Activated CD8-positive, alpha-beta memory T cell treated with anti-CD3 and anti-CD28 coated beads for 4 hours (primary cell): Measurements from ENCODE around the gene TP53RK.

Experiments
- DNase-seq, 2 donors: peaks; one replicate each; pipeline ENCODE4 v3.0.0-alpha.2; 2020; ENCODE audit warnings: low read depth in 2 of 2

TP53RK gene

GRCh38 chr20:46660487-46660886 lies 28.8 kb downstream of the TP53RK start:
- no peak for DNase-seq

DNA sequence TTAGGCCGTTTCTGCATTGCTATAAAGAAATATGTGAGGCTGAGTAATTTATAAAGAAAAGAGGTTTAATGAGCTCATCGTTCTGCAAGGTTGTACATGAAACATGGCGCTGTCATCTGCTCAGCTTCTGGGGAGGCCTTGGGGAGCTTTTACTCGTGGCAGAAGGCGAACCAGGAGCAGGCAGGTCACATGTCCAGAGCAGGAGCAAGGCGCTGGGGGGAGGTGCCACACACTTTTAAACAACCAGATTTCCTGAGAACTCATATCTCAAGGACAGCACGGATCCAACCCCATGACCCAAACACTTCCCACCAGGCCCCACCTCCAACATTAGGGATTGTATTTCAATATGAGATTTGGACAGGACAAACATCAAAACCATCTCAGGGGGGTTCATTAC lies 31.6 kb downstream of the TP53RK start:
- no peak for DNase-seq

GRCh38 chr20:46657137-46657536 lies 32.1 kb downstream of the TP53RK start:
- DNase-seq, result no peak

- DNase-seq, result no peak
Observed at GRCh38 chr20:46652699-46653098, 36.5 kb downstream of the TP53RK start.

DNA sequence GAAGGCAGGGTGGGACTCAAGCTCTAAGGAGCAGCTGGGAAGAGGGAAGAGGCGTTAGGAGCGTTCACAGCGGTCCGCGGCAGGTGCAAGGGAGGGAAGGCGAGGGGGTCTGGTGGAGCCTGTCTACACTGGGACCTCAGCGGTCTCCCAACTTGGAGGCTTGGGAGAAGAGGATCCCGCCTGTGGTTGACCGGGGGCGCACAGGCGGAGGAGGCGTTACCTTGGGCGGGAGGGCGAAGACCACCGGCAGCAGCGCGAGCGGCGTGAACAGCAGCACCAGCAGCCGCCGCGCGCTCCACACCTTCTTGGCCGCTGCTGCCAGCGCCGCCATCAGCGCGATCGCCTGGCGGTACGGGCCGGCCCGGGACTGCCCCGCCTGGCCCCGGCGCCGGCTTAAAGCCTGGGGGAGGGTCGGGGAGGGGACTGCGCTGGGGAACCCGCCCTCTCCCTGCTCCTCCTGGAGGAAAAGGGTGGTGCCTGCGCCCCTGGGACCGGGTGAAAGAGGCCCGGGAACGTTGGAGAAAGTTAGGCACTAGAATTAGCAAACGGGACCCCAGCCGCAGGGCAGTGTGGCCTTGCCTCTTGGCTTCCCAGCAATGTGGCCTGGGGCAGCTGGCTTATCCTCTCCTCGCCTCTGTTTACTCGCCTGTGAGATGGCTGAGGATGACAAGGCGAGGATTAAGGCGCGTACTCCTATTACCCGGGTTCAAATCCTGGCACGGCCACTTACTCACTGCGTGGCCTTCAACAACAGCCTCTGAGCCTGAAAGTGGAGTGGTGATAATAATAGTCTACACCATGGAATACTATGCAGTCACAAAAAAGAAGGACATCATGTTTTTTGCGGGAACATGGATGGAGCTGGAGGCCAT lies 37.9 kb downstream of the TP53RK start, which contains the start of gene SLC13A3:
SLC13A3 (minus strand) TSS at position 369 of the 872 bp plus-strand sequence; CDS start at position 331, 38 bp downstream.
- DNase-seq, result no peak

- DNase-seq, result no peak
Observed at GRCh38 chr20:46650575-46651090, 38.6 kb downstream of the TP53RK start.

GRCh38 chr20:46649965-46650542 lies 39.2 kb downstream of the TP53RK start:
- no peak for DNase-seq

GRCh38 chr20:46649650-46649949 lies 39.6 kb downstream of the TP53RK start:
- DNase-seq, result no peak

DNA sequence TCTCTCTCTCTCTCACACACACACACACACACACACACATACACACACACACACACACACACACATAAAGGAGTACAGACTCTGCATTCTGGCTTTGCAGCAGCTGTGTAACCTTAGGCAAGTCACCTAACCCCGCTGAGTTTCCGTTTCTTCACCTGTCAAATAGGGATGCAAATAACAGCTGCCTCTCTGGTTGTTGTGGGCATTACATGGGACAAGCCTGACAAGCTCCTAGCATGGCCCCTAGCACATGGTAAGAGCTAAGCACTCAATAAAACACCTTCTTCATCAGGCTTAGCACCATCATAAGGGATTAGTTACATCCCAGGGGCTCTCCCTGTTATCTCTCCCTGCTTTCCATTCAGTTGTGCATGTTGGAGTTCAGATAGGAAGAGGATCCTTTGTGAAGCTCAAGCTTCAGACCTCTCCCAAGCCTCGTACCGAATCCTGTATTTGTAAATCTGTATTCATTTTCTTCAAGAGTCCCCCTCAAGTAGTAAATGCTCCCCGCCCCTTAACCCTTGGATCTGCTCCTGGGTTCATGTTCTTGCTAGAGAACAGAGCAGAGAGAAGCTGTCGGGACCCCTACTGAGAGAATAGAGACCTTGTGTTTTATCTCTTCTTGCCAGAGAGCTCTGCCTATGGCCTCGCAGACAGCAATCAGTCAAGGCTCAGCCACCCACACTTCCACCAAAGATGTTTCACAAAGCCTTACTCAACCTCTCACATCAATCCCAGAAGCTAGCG lies 40.2 kb downstream of the TP53RK start:
- DNase-seq, result no peak

GRCh38 chr20:46647469-46647868 lies 41.8 kb downstream of the TP53RK start:
- DNase-seq, result no peak

DNA sequence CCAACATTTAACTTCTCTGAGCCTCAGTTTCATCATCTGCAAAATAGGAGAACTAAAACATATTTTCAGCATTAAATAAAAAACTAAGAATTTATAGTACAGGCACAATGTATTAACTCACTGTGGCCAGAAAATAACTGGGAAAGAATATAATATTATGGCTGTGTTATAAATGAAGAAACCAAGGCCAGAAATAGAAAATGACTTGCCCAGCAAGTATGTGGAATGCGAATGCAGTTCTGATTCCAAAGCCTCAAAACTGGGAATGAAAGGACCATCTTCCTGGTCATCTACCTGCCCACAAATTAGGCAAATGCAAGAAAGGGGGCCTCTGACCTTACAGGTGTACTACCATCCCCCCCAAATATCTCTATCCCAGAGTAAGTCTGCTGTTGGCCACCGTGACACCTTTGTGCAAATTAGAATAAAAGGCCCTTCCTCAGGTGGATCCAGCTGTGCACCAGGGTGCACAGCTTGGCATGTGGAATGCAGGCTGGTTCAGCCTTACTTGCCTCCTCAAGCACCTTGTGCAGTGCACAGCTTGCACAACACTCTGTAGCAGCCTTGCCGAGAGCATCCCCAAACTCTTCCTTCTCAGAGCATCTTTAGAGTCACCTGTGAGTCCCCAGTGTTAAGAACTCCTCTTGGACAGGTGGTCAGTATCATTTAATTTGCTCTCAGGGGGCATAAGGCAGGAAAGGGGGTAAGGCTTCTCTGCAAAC lies 42.4 kb downstream of the TP53RK start:
- DNase-seq, result no peak

GRCh38 chr20:46646122-46646521 lies 43.1 kb downstream of the TP53RK start:
- DNase-seq, result no peak

DNA sequence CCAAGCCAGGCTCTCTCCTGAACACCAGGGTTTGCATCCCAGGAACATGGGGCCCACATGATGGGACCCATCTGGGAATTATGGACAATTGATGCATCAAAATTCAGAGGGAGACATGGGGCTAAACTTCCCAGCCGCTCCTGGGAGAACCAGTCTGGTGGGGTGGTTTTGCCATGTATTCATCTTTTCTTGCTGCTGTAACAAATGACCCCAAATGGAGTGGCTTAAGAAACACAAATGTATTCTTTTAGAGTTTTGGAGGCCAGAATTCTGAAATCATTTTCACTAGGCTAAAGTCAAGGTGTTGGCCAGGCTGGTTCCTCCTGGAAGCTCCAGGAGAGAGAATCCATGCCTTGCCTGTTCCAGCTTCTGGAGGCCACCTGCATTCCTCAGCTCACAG lies 44.5 kb downstream of the TP53RK start:
- DNase-seq, result no peak

DNA sequence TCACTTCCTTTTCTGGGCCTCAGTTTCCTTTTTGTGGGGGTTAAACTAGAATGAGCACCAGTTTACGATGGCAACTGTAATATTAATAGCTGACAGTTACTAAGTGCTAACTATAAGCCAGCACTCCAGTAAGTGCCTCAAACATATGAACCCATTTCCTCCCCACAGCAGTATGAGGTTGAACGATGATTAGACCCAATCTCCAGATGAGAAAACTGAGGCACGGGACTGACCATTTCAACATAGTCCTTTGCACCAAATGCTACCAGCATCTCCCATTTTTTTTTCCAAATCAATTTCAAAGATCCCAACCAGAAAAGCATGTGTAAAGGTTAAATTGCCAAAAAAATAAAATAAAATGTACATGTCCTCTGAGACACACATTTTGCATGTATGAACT lies 45.1 kb downstream of the TP53RK start:
- no peak for DNase-seq

GRCh38 chr20:46642969-46643343 lies 46.3 kb downstream of the TP53RK start:
- no peak for DNase-seq

DNA sequence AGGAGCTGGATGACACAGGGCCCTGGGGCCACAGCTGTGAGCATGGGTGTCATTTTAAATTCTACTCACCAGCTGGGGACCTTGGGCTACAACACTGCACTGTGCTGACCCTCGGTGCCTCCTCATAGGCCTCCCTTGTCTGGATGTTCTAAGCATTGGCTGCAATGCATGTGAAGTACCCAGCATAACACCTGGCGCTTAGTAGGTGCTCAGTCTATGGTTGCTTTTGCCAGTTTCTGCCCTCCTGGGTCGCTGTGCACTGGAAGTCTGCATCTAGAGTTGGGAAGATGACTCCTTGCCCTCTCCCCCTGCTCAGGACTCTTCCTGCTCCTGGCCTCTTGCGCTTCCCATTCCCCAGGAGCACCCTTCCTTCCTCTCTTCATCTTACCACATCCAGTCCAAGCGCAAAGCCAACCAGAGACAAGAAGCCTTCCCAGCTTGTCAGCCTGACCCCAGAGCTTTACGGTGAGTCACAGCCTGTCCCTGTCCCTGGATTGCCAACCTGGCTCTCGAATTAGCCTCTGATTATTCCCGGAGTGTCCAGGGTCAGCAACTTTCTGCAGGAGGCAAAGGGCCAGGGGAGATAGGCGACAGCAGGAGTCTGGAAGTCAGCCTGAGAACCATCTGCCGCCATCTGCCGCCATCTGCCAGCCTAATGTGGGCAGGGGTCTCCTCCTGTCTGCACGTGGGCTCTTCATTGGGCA lies 46.8 kb downstream of the TP53RK start:
- DNase-seq, result no peak

- no peak for DNase-seq
Observed at GRCh38 chr20:46641424-46641823, 47.8 kb downstream of the TP53RK start.

DNA sequence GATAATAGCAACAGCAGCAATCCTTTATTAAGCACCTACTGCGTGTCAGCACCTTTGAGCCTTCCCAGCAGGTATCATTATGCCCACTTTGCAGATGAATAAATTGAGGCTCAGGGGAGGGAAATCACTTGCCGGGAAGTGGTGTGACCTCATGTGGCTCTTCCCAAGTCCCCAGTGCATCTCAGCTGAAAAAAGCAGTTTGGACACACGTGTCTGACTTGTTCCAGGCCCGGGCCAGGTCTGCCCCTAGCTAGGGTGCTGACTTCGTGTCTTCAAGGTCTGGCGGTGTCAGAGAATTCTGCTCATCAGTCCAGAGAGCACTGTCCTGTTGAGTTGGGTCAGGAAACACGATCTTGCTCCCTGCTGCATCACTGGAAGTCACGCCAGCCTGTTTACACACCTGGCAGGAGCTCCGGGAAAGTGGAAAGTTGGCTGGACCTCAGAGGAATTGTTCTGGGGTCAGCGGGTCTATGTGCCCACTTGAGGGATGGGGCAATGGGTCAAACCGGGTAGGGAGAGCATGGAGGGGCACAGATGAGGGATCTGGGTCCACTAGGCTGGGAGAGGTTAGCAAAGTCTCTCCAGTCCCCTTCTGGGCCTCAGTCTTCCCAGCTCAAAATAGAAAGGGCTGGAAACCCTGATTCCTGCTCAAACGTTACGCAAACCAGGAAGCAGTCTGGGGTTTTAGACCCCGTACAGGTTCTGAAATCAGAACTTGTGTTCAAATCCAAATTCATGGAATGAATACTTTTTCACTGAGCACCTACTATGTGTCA lies 48.5 kb downstream of the TP53RK start:
- no peak for DNase-seq

DNA sequence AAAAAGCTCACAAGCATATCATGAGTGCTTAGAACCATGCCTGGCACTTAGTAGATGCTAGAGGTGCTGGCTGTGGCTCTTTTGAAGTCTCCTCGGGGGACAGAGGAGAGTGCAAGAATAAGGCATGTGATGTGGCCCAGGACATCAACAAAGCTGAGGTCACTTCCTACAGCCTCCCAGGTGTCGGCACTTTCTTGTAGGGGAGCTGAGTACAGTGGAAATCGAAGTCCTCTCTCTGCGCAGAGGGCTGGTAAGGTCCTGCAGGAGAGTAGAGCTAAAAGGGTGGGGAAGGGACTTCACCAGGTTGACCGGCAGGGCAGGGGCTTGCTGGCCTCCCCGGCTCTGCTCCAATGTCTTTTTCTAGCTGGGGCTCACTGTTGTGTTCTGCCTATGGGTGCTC lies 49.2 kb downstream of the TP53RK start:
- no peak for DNase-seq

- DNase-seq, result no peak
Observed at GRCh38 chr20:46639587-46639986, 49.7 kb downstream of the TP53RK start.

GRCh38 chr20:46638898-46639274 lies 50.4 kb downstream of the TP53RK start:
- DNase-seq, result no peak
